NK-92 (cell line): ENCODE data around the gene COG4.
"Not testable (repeated sequence)": the region's sequence is repeated elsewhere in the genome, so short reads cannot be mapped to it uniquely, and the experiment has no call there.

ENCODE experiments used
- DNase-seq: peaks from one replicate; lab custom pipeline; 2025; ENCODE audit not compliant: unreplicated experiment; lab: John Stamatoyannopoulos, UW

COG4 gene

DNA sequence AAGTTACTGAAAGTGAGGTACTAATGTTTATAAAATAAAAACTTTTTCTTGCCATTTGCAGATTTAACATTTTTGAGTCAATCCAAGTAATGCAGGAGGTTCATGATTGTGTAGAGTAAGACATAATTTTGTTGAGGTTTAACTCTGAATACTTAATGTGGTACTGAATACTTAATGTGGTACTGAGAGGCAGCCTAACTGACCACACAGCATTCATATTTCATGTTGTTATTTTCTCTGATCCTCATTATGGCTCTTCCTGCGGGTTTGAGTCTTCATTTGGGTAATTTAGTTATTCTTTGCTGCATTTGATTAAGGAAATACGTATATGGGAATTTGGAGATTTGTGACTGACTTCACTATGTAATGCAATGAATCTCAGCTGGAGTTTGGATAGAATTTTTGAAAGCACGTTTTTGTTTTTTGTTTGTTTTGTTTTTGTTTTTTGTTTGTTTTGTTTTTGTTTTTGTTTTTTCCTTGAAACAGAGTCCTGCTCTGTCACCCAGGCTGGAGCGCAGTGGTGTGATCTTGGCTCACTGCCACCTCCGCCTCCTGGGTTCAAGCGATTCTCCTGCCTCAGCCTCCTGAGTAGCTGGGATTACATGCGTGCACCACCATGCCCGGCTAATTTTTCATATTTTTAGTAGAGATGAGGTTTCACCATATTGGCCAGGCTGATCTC, 4.1 kb upstream of the COG4 start:
- DNase-seq, result no peak

- no peak for DNase-seq
Observed at GRCh38 chr16:70526403-70526802, 3.0 kb upstream of the COG4 start.

DNA sequence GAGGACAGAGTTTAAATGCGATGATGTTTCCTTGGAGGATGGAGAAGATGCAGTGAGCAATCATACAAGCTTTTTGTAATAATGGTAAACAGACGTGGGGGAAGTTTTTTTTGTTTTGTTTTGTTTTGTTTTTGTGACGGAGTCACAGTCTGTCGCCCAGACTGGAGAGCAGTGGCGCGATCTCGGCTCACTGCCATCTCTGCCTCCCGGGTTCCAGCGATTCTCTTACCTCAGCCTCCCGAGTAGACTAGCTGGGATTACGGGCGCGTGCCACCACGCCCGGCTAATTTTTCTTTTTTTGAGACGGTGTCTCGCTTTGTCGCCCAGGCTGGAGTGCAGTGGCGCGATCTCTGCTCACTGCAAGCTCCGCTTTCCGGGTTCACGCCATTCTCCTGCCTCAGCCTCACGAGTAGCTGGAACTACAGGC, 1.1 kb upstream of the COG4 start:
- not testable (repeated sequence) for DNase-seq

- no peak for DNase-seq
Observed at GRCh38 chr16:70523743-70524398, 517 bp upstream of the COG4 start, which contains the start of gene SF3B3. TSS of gene SF3B3 (plus strand) at chr16:70523816. CDS start at chr16:70526657, 2,841 bp downstream.

DNA sequence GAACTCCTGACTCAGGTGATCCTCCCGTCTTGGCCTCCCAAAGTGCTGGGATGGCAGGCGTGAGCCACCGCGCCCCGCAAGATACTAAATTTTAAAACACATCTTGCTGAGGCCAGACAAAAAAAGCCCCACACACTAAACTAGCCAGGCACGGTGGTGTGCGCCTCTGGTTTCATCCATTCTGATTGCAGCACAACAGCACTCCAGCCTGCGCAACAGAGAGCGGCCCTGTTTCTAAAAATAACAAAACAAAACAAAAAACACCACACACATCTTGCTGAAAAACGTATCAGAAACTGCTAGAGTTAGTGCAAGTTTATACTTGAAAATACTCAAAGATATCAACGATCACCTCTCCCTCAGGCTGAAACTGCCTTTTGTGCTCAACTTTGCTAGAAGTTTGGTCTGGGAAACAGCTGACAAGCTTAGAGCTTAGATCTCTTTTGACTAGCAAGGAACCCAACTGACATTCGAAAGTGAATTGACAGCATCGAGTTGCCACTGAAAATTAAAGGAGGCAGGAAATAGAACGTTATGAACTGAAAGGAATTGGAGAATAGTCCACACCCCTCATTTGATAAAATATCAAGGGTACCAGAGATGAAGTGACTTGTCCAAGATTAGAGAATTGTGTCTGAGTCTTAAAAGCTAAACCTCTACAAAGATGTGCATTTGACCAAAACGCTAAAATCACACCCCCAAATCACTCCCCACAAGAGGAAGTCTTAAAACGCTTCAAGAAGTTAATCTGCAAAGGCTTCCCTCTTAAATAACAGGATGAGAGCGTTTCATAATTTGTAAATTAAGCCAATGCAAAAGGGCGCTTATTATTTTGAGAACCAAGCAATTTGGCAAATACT, 908 bp downstream of the COG4 start:
- no peak for DNase-seq

- no peak for DNase-seq
Observed at GRCh38 chr16:70520612-70521297, 2.6 kb downstream of the COG4 start.

GRCh38 chr16:70512456-70512855, 10.9 kb downstream of the COG4 start:
- DNase-seq, result no peak

- no peak for DNase-seq
Observed at GRCh38 chr16:70511833-70512232, 11.5 kb downstream of the COG4 start.

DNA sequence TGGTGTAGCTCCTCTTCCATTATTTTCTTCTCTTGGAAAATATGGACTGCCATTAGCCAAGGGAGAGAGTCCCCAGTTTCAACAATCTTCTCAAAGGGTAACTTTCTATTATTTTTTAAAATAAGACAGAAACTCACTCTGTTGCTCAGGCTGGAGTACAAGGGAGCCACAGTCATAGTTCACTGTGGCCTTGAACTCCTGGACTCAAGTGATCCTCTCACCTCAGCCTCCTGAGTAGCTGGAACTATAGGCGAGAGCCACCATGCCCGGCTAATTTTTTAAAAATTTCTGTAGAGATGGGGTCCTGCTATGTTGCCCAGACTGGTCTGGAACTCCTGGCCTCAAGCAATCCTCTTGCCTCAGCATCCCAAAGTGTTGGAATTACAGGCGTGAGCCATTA, 13.1 kb downstream of the COG4 start:
- DNase-seq, result no peak

DNA sequence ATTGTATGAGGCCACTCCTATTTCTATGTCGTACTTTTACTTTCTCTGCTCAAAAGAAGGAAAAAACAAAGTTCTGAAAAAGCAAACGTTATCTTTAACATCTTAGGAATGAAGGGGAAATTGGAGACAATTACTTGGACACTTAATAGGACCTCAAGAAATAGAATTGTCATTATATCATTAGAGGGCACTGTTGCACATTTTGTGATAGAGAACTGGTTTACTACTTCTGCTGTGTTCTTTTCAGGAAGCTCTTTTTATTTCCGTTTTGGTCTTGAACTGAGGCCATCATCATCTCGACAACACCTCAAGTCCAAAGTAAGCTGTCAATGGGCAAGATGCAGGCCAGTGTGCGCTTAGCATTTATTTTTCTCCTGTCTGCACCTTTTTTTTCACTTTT, 14.6 kb downstream of the COG4 start:
- DNase-seq, result no peak

GRCh38 chr16:70496513-70496912, 26.8 kb downstream of the COG4 start:
- DNase-seq, result no peak

DNA sequence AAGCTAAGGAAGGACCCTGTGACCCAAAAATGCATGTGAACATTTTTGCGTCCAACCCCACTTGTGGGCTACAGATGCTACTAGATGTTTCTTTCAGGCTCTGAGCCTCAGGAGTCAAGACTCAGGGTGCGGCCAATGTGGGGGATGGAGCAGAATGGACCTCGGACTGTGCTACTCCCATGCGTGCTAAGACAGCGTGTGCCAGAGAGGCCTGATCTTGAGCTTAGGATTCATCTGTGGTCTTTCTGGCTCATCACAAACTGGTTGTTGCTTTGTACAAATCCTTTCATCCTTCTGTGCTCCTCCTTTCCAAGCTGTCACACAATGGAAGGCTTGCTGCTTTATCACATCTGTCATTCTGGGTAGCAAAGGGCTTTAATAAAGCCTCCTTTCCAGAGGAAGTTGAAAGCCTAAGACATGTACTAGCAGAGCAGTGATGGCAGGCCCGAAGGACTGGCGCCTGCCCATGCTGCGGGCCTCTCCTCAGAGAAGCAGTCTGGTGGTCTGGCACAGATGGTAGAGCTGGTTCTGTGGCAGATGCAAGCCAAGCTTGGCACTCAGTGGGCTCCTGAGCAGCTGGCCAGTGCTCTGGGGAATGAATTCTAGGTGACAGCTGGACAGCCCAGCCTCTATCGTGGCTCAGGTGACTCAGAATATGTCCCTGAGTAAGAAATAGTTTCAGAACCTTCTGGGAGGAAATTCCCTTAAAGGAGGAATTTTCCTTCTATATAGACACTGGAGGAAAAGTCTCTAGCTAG, 27.8 kb downstream of the COG4 start:
- DNase-seq, result no peak

DNA sequence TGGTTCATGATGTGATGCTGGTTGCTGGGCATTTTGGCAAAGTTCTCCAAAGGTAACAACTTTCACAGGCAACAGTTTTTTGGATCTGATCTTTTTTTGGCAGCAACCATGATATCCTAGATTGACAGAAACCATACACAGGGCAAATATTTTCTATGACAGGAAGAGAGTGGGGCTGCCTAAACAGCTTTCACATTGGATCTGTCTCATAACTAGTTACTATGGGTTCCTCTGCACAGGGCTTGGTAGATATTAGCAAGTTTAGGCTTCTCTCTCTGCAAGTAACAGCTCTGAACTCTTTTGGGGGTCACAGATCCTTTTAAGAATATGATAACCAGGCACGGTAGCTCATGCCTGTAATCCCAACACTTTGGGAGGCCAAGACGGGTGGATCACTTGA, 28.6 kb downstream of the COG4 start:
- DNase-seq, result no peak

- no peak for DNase-seq
Observed at GRCh38 chr16:70494202-70494770, 29.1 kb downstream of the COG4 start.

GRCh38 chr16:70493802-70494201, 29.6 kb downstream of the COG4 start:
- no peak for DNase-seq

- no peak for DNase-seq
Observed at GRCh38 chr16:70490261-70490660, 33.1 kb downstream of the COG4 start.

DNA sequence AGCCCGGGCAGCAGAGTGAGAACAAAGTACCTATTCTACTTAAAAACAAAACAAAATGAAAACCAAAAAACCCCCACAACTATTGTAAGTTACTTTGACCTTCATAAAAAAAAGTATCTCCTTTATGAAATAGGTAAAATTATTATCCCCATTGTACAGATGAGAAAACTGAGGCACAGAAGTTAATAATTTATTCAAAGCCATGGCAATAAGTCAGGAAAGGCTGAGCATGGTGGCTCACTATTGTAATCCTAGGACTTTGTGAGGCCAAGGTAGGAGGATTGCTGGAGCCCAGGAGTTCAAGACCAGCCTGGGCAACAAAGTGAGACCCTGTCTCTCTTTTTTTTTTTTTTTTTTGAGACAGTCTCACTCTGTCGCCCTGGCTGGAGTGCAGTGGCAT, 38.5 kb downstream of the COG4 start:
- DNase-seq, result no peak

DNA sequence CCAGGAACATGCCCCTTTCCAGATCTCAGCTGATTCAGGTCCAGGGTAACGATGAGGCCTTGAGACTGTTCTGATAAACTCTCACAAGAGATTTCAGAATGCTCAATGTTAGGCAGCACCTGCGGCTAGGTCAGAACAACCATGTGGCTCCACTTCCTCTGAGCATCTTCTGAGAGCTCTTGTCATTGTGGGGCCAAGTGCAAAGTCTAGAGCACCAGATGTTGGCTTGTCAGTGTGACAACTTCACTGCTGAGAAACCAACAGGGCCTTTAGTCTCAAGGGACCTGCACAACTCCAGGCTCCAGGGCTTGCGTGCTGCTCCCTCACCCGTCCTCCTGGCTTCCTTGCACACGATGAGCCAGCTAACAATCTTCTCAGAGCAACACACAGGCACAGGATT, 39.9 kb downstream of the COG4 start:
- DNase-seq, result no peak

DNA sequence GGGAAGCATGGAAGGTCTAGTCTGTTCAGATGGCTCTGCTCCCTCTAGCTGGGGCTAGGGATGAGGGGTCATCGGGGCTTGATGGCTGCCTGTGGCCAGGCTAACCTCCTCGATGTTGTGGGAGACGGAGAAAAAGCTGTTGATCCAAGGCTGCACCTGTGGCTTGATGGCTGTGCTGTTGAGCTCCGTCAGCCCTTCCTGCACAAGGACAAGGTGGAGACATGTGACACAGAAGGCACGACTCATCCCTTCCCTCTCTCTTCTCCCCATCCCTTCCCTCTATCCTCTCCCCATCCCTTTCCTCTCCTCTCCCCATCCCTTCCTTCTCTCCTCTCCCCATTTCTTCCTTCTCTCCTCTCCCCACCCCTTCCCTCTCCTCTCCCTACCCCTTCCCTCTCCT, 40.7 kb downstream of the COG4 start:
- DNase-seq, result no peak

DNA sequence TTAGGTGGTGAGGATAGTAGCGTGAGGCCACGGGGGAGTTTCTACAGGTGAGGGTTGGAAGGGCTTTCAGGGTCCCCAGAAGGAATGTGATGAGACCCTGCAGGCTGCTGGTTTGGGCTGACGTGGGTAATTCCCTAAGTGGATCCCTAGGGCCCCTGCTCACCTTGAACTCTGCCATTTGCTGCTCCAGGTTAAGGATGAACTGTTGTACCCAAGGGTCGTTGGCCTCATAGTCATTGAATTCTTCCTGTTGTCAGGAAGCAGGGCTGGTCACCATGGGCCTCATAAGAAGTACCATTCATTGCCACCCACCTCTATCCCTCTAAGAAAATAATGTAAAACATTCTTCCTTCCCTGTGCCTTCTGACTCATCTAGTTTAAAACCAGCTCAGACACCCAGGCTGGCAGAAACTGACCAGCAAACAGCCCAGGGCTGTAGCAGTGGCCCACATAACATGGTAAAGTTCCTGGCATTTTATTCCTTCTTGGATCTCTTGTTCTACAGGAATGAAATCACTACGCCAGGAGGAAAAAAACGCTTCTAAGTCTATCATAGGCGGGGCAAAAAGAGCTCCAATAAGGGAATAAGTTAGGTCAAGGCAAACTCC, 41.3 kb downstream of the COG4 start:
- no peak for DNase-seq
